Hepatocyte (in vitro differentiated cells): ENCODE measurements around the gene ISL2.

Experiments used
- EZH2 ChIP-seq: fragments of 200-600 bp; sonication (generic); IDR thresholded peaks from 2 replicates; pipeline ENCODE4 v1.6.1; 2016; ENCODE audit warnings: antibody characterized with exemption, mild to moderate bottlenecking, borderline replicate concordance
- EZH2phosphoT487 ChIP-seq: fragments of 200-600 bp; sonication (generic); IDR thresholded peaks from one replicate; pipeline ENCODE4 v1.6.1; 2018; ENCODE audit warnings: antibody characterized with exemption, mild to moderate bottlenecking, low read depth, moderate library complexity; ENCODE audit not compliant: unreplicated experiment, severe bottlenecking
- TF ChIP-seq, protein P1 (sequence below): fragments of 200-600 bp; sonication (generic); IDR thresholded peaks from 2 replicates; pipeline ENCODE4 v1.5.1; 2016; ENCODE audit warnings: antibody characterized with exemption, mild to moderate bottlenecking; ENCODE audit not compliant: poor library complexity

DNA sequence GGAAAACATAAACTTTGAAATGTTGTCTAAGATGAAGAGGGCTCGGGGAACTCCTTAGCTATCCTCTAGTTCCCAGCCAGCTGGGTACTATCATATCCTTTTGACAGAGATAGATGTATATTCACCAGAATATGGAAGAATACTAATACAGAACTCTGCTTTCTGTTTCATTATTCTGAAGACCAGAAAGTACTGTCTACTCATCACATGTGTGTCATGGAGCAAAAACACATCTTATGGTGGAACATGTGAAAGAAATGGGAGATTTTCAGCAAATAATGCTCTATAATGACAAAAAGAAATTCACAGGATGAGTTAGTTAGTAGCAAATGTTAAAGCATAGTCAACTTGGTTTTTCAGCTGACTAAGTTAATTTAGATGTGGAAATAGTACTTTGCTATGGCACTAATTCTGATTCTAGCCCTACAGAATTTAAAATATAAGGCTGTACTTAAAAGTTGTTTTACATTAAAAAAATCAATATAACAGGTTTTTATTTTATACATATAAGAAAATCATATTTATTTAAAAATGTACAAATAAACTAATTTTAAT is 16.5 kb downstream of the ISL2 start:
- TF ChIP-seq EZH2 (no peak), EZH2phosphoT487 (no peak)
- TF ChIP-seq, protein P1, sequence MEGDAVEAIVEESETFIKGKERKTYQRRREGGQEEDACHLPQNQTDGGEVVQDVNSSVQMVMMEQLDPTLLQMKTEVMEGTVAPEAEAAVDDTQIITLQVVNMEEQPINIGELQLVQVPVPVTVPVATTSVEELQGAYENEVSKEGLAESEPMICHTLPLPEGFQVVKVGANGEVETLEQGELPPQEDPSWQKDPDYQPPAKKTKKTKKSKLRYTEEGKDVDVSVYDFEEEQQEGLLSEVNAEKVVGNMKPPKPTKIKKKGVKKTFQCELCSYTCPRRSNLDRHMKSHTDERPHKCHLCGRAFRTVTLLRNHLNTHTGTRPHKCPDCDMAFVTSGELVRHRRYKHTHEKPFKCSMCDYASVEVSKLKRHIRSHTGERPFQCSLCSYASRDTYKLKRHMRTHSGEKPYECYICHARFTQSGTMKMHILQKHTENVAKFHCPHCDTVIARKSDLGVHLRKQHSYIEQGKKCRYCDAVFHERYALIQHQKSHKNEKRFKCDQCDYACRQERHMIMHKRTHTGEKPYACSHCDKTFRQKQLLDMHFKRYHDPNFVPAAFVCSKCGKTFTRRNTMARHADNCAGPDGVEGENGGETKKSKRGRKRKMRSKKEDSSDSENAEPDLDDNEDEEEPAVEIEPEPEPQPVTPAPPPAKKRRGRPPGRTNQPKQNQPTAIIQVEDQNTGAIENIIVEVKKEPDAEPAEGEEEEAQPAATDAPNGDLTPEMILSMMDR = no peak
